ENCODE results near the gene LTC4S. TPM values are rescaled to one million over a fixed set of nuclear protein-coding genes. Genes with fewer than 3 reads are reported as not detected.
A peak's percentile ranks its signal among the peaks of the same experiment; 100 is the strongest.

The LTC4S gene
- total RNA-seq, 3 donors from 2014 or later, result 3.8 to 8.8 (median 6.7) TPM

DNA sequence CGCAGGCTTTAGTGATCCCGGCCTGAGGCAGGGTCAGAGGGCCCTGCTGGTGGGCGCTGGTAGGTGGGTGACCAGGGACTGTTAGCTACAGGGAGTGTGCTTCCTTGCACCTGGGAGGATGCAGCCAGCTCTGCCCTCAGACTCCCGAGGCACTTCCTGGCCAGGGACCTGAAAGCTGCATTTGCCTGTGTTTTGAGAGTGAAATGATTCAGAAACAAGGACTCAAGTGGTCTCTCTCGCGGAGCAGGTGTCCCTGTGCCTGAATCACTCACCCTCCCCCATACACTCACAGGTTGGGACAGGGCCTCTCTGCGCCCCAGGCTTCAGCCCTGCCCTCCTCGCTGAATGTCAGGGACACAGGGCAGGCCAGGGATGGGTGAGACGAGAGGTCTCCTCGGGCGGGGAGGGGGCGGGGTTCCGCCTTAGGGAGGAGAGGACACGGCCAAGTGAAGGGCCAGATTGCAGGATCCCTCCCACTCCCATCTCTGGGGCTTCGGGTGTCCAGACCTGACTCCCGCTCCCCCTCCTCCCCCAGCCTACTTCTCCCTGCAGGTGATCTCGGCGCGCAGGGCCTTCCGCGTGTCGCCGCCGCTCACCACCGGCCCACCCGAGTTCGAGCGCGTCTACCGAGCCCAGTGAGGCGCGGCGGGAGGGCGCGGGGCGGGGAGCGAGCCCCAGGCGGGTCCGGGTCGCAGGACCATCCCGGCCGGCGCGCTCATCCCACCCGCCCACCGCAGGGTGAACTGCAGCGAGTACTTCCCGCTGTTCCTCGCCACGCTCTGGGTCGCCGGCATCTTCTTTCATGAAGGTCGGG is 1.5 kb downstream of the LTC4S start:
- Histone ChIP-seq H3K27ac (peak overlapping the region; percentile 90 to 94), H3K4me1 (peaks cover 3 to 17% of the 10 kb centered on the region in 2 donors), H3K27me3 (no peaks in the 10 kb centered on the region), H3K36me3 (peaks cover 10% of the 10 kb centered on the region), H3K9me3 (no peaks in the 10 kb centered on the region), H3K4me3 (peak overlapping the region; percentile 58 to 90 (median 71))
- DNase-seq (ENCODE audit: low spot score in 2 of 2), result no peak
- TF ChIP-seq CTCF (IDR thresholded peaks at IDR 0.05) (no peak), POLR2A (IDR thresholded peaks at IDR 0.05) (no peak), POLR2AphosphoS5 (IDR thresholded peaks at IDR 0.05) (no peak)
- intact Hi-C loops (cut with DNase I; ENCODE audit: low total_unique reads), result no loop called here

DNA sequence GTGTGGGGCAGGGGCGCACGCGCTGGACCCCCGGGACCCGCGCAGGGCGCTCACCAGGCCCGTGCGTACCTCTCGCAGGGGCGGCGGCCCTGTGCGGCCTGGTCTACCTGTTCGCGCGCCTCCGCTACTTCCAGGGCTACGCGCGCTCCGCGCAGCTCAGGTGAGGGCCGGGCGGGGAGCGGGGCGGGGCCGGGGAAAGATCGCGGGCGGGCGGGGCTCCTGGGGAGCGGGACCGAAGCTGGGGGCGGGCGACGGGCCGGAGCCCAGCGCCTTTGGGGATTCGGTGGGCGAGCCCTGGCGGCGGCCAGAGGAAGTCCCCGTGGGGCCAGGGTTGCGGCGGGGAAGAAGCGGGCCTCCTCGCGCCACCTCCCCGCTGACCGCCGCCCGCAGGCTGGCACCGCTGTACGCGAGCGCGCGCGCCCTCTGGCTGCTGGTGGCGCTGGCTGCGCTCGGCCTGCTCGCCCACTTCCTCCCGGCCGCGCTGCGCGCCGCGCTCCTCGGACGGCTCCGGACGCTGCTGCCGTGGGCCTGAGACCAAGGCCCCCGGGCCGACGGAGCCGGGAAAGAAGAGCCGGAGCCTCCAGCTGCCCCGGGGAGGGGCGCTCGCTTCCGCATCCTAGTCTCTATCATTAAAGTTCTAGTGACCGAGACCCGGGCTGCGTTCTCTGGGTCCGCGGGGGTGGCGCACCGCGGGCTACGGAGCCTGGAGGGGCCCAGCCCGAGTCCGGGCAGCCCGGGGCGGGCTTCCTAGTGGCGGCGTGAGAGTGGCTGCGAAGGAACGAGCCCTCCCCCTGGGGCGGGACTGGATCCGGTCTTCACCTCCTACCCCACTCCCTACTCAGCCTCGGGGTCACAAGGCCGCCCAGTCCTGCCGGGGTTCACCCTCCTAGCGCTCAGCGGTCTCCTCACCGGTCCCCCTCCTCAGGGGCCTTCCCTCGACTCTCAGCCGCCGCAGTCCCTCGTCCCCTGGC is 2.4 kb downstream of the LTC4S start:
- peaks cover 3 to 17% of the 10 kb centered on the region in 2 donors for H3K4me1 ChIP-seq
- peak overlapping the region; percentile 58 to 90 (median 71) for H3K4me3 ChIP-seq
- H3K27ac ChIP-seq, result peak overlapping the region; percentile 90 to 94
- peaks cover 10% of the 10 kb centered on the region for H3K36me3 ChIP-seq
- TF ChIP-seq POLR2AphosphoS5 (IDR thresholded peaks at IDR 0.05), result peak in 2 of 3 donors; percentile 14 to 33
- peak in 2 of 3 donors; percentile 15 to 75 for TF ChIP-seq CTCF (IDR thresholded peaks at IDR 0.05)
- TF ChIP-seq POLR2A (IDR thresholded peaks at IDR 0.05), result no peak
- no peaks in the 10 kb centered on the region for H3K9me3 ChIP-seq
- intact Hi-C loops (cut with DNase I; ENCODE audit: low total_unique reads), result no loop called here
- peak; percentile 76 for DNase-seq (ENCODE audit: low spot score in 2 of 2)
- H3K27me3 ChIP-seq, result no peaks in the 10 kb centered on the region

- peak overlapping the region; percentile 58 to 90 (median 71) for H3K4me3 ChIP-seq
- H3K27ac ChIP-seq, result peak overlapping the region; percentile 90 to 94
- H3K9me3 ChIP-seq, result no peaks in the 10 kb centered on the region
- H3K27me3 ChIP-seq, result no peaks in the 10 kb centered on the region
- DNase-seq (ENCODE audit: low spot score in 2 of 2), result no peak
- no peak for TF ChIP-seq CTCF (IDR thresholded peaks at IDR 0.05)
- no peak for TF ChIP-seq POLR2A (IDR thresholded peaks at IDR 0.05)
- no peak for TF ChIP-seq POLR2AphosphoS5 (IDR thresholded peaks at IDR 0.05)
- H3K36me3 ChIP-seq, result peaks cover 10% of the 10 kb centered on the region
- H3K4me1 ChIP-seq, result peaks cover 3 to 17% of the 10 kb centered on the region in 2 donors
- intact Hi-C loops (cut with DNase I; ENCODE audit: low total_unique reads), result no loop called here
These were observed 3.3 kb downstream of the LTC4S start for GRCh38 chr5:179796877-179797608.

- peaks cover 3 to 23% of the 10 kb centered on the region in 2 donors for H3K4me1 ChIP-seq
- no peaks in the 10 kb centered on the region for H3K27me3 ChIP-seq
- H3K9me3 ChIP-seq, result no peaks in the 10 kb centered on the region
- H3K4me3 ChIP-seq, result no peak overlapping the region
- DNase-seq (ENCODE audit: low spot score in 2 of 2), result no peak
- peak overlapping the region in 1 of 2 donors; percentile 25 for H3K27ac ChIP-seq
- intact Hi-C loops (cut with DNase I; ENCODE audit: low total_unique reads), result no loop called here
- TF ChIP-seq CTCF (IDR thresholded peaks at IDR 0.05) (no peak), POLR2AphosphoS5 (IDR thresholded peaks at IDR 0.05) (no peak), POLR2A (IDR thresholded peaks at IDR 0.05) (no peak)
- H3K36me3 ChIP-seq, result peaks cover 10% of the 10 kb centered on the region
These were observed 4.0 kb downstream of the LTC4S start for GRCh38 chr5:179797741-179798140.
